Mucosa of rectum (tissue), 2 donors: Measurements from ENCODE around the gene THRA.
A peak's percentile ranks its signal among the peaks of the same experiment; 100 is the strongest.

Source experiments
- H3K27ac ChIP-seq, 2 donors: one replicate each; pipeline ENCODE4 v1.7.0; 2013; ENCODE audit warnings: inconsistent platforms in 2 of 2, low read depth in 2 of 2, low read length in 2 of 2
- H3K27me3 ChIP-seq, 2 donors: one replicate each; pipeline ENCODE4 v1.7.0; 2013; ENCODE audit warnings: low read length in 2 of 2; ENCODE audit not compliant: control insufficient read depth in 2 of 2, insufficient read depth in 2 of 2
- H3K36me3 ChIP-seq, 2 donors: one replicate each; pipeline ENCODE4 v1.7.0; 2013; ENCODE audit warnings: low read length in 2 of 2; ENCODE audit not compliant: control insufficient read depth in 2 of 2, insufficient read depth in 2 of 2
- H3K4me1 ChIP-seq, 2 donors: one replicate each; pipeline ENCODE4 v1.7.0; 2013; ENCODE audit warnings: low read length in 2 of 2, mild to moderate bottlenecking in 1 of 2; ENCODE audit not compliant: control insufficient read depth in 2 of 2, insufficient read depth in 2 of 2
- H3K4me3 ChIP-seq, 2 donors: one replicate each; pipeline ENCODE4 v1.7.0; 2013; ENCODE audit warnings: low read length in 2 of 2
- H3K9ac ChIP-seq, 2 donors: one replicate each; pipeline ENCODE4 v1.7.0; 2013; ENCODE audit warnings: low read length in 2 of 2, low read depth in 1 of 2, mild to moderate bottlenecking in 1 of 2
- H3K9me3 ChIP-seq, 2 donors: one replicate each; pipeline ENCODE4 v1.7.0; 2013; ENCODE audit warnings: low read length in 2 of 2; ENCODE audit not compliant: control insufficient read depth in 2 of 2
- donor health status: healthy.
- donor health status: Normal muscosa, but diverticular disease.

The THRA gene

GRCh38 chr17:40106760-40107521, 44.2 kb downstream of the THRA start:
- Histone ChIP-seq H3K4me3 (peak overlapping the region in 1 of 2 donors; percentile 26), H3K27me3 (no peaks in the 10 kb centered on the region), H3K27ac (peak overlapping the region; percentile 89 to 92), H3K9ac (no peak overlapping the region), H3K4me1 (peaks cover 80 to 87% of the 10 kb centered on the region in 2 donors), H3K9me3 (no peaks in the 10 kb centered on the region), H3K36me3 (no peaks in the 10 kb centered on the region)

- Histone ChIP-seq H3K4me1 (peaks cover 87 to 92% of the 10 kb centered on the region in 2 donors), H3K27me3 (no peaks in the 10 kb centered on the region), H3K9me3 (no peaks in the 10 kb centered on the region), H3K4me3 (peak overlapping the region; percentile 11 to 23), H3K27ac (peak overlapping the region; percentile 89 to 92), H3K36me3 (no peaks in the 10 kb centered on the region), H3K9ac (peak overlapping the region; percentile 58 to 74)
Observed at GRCh38 chr17:40107522-40108174, 44.9 kb downstream of the THRA start.

GRCh38 chr17:40108970-40109824, 46.4 kb downstream of the THRA start:
- Histone ChIP-seq H3K4me3 (no peak overlapping the region), H3K27ac (peak overlapping the region; percentile 89 to 92), H3K9me3 (no peaks in the 10 kb centered on the region), H3K27me3 (no peaks in the 10 kb centered on the region), H3K9ac (peak overlapping the region in 1 of 2 donors; percentile 74), H3K36me3 (no peaks in the 10 kb centered on the region), H3K4me1 (peaks cover 82 to 92% of the 10 kb centered on the region in 2 donors)

- peaks cover 75 to 84% of the 10 kb centered on the region in 2 donors for H3K4me1 ChIP-seq
- H3K36me3 ChIP-seq: no peaks in the 10 kb centered on the region
- H3K27ac ChIP-seq: peak overlapping the region; percentile 89 to 92
- H3K9ac ChIP-seq: peak overlapping the region; percentile 61 to 74
- H3K27me3 ChIP-seq: no peaks in the 10 kb centered on the region
- H3K4me3 ChIP-seq: no peak overlapping the region
- H3K9me3 ChIP-seq: no peaks in the 10 kb centered on the region
Observed at GRCh38 chr17:40110026-40110845, 47.5 kb downstream of the THRA start.

- peak overlapping the region; percentile 61 to 72 for H3K9ac ChIP-seq
- no peaks in the 10 kb centered on the region for H3K27me3 ChIP-seq
- peak overlapping the region; percentile 37 to 58 for H3K4me3 ChIP-seq
- H3K27ac ChIP-seq: peak overlapping the region; percentile 89 to 92
- H3K4me1 ChIP-seq: peaks cover 63 to 72% of the 10 kb centered on the region in 2 donors
- H3K36me3 ChIP-seq: no peaks in the 10 kb centered on the region
- H3K9me3 ChIP-seq: no peaks in the 10 kb centered on the region
Observed at GRCh38 chr17:40111221-40112128, 48.7 kb downstream of the THRA start.

GRCh38 chr17:40112191-40112711, 49.5 kb downstream of the THRA start:
- no peaks in the 10 kb centered on the region for H3K27me3 ChIP-seq
- no peaks in the 10 kb centered on the region for H3K9me3 ChIP-seq
- H3K36me3 ChIP-seq: no peaks in the 10 kb centered on the region
- H3K4me3 ChIP-seq: peak overlapping the region in 1 of 2 donors; percentile 58
- peak overlapping the region; percentile 89 to 92 for H3K27ac ChIP-seq
- peak overlapping the region; percentile 61 to 72 for H3K9ac ChIP-seq
- peaks cover 58 to 67% of the 10 kb centered on the region in 2 donors for H3K4me1 ChIP-seq

- peak overlapping the region; percentile 89 to 92 for H3K27ac ChIP-seq
- no peaks in the 10 kb centered on the region for H3K36me3 ChIP-seq
- no peaks in the 10 kb centered on the region for H3K27me3 ChIP-seq
- peaks cover 54 to 62% of the 10 kb centered on the region in 2 donors for H3K4me1 ChIP-seq
- H3K4me3 ChIP-seq: peak overlapping the region in 1 of 2 donors; percentile 17
- peak overlapping the region; percentile 35 to 72 for H3K9ac ChIP-seq
- H3K9me3 ChIP-seq: no peaks in the 10 kb centered on the region
Observed at GRCh38 chr17:40112718-40113109, 49.9 kb downstream of the THRA start.

- Histone ChIP-seq H3K4me1 (peaks cover 49 to 60% of the 10 kb centered on the region in 2 donors), H3K36me3 (no peaks in the 10 kb centered on the region), H3K9ac (peak overlapping the region; percentile 66 to 72), H3K4me3 (peak overlapping the region; percentile 46 to 80), H3K9me3 (no peaks in the 10 kb centered on the region), H3K27ac (peak overlapping the region; percentile 89 to 92), H3K27me3 (no peaks in the 10 kb centered on the region)
Observed at GRCh38 chr17:40113110-40113906, 50.5 kb downstream of the THRA start.
